ENCODE results near the gene ARHGAP25. TPM values are rescaled to one million over a fixed set of nuclear protein-coding genes. Genes with fewer than 3 reads are reported as not detected.

The ARHGAP25 gene
- total RNA-seq, 1 experiment from 2014 or later = not detected

- in situ Hi-C loops (cut with HindIII; ENCODE audit: low pct_unique_long_range_greater_than_20kb, low sequenced_read_pairs) = no loop called here
- DNase-seq (ENCODE audit: low read depth) = no peak
Measured at GRCh38 chr2:68738906-68739594, 4.4 kb downstream of the ARHGAP25 start.

- in situ Hi-C loops (cut with HindIII; ENCODE audit: low pct_unique_long_range_greater_than_20kb, low sequenced_read_pairs) = no loop called here
- DNase-seq (ENCODE audit: low read depth) = no peak
Measured at GRCh38 chr2:68739595-68740399, 5.2 kb downstream of the ARHGAP25 start.

DNA sequence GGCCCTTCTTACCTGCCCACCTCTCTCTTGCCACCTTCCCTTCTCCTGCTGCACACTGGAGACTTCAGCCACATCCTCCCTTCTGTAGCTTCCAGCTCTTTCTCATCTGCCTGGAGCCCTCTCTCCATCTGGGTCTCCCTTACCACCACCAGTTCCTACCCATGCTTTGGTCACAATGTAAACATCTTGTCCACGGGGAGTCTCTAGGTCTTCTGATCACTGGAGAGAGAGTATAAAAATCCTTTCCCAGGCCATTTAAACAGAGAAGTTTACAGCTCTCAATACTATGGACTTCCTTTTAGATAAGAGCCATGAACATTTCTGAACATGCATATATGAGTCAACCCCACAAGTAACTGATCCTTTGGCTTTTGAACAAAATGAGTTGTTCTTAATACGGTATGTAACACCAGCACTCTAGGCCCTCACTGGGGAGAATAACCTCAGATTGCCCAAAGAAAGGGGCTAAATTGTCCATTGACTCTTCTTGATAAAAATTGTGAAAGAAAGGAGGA, 5.8 kb downstream of the ARHGAP25 start:
- in situ Hi-C loops (cut with HindIII; ENCODE audit: low pct_unique_long_range_greater_than_20kb, low sequenced_read_pairs) = no loop called here
- DNase-seq (ENCODE audit: low read depth) = no peak

- in situ Hi-C loops (cut with HindIII; ENCODE audit: low pct_unique_long_range_greater_than_20kb, low sequenced_read_pairs) = no loop called here
- DNase-seq (ENCODE audit: low read depth) = no peak
Measured at GRCh38 chr2:68741238-68741637, 6.6 kb downstream of the ARHGAP25 start.

DNA sequence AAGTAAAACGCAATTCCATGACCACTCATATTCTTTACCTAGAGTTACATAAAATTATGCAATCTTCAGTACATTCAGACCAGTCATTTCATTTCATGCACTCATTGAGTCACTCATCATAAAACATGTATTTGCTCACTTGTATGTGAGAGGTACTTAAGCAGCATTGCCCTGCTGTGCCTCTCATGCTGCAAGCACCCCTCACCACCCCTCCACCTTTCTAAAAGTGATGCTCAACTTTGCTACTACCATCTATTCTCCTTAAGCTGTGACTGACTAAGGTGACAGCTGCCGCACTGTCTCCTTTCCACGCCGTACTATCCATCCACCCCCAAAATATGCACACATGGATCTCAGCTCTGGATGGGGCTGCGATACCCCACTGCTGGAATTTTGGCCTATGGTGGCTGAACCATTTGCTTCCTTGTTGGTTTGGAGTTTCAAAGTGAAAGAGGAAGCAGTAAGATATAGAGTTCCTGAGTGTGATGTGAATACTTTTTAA, 7.2 kb downstream of the ARHGAP25 start:
- in situ Hi-C loops (cut with HindIII; ENCODE audit: low pct_unique_long_range_greater_than_20kb, low sequenced_read_pairs) = no loop called here
- DNase-seq (ENCODE audit: low read depth) = no peak

DNA sequence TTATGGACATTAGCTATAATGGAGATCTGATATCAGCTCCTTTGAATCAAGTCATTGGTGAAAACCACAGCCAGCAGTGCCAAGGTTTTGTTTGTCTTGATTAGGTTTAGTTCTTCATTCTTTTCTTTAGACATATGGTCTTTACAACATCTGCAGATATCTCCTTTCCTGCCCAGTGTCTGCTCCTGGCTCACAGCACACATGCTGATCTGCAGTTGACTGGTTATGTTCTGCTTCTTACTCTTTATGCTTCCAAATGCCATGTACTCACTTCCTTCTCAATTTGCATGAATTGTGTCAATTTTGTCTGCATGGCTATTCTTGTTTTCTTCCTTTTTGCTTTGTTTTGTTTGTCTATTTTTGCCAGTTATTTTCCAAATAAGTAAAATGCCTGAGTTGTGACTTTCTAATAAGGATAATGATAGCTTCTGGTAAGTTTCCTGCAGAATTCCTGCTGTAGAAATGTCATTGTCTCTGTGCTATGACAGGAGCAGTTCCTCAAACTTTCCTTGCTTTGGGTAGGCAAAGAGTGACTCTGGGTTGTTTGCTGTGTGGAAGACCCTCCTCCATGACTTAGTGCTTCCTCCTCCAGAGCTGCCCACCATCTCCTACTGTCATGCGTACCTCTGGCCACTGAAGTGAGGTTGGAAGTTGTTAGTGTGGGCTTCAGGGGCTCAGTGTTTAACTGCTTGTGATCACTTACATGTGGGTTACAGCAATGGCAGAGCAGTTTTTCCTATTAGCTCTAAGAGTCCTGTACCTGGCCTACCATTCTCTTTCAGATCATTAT, 8.2 kb downstream of the ARHGAP25 start:
- in situ Hi-C loops (cut with HindIII; ENCODE audit: low pct_unique_long_range_greater_than_20kb, low sequenced_read_pairs) = no loop called here
- no peak for DNase-seq (ENCODE audit: low read depth)

DNA sequence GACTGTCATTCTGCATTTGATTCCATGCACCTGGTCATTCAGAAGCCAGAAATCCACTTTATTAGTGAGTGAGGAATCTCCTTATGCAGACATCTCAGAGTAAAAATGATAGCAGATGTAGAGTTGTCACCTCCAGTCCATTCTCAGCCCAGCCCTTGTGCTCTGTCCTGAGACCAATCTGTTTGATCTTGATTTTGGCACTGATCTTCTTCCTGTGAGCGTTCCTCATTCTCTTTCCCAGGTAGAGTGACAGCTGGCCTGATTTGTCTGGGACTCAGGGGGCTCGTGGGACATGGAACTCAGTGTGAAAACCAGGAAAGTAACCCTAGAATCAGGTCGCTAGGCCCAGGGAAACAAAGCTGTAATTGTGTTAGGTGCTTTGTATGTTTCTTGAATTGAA, 8.9 kb downstream of the ARHGAP25 start:
- in situ Hi-C loops (cut with HindIII; ENCODE audit: low pct_unique_long_range_greater_than_20kb, low sequenced_read_pairs) = no loop called here

DNA sequence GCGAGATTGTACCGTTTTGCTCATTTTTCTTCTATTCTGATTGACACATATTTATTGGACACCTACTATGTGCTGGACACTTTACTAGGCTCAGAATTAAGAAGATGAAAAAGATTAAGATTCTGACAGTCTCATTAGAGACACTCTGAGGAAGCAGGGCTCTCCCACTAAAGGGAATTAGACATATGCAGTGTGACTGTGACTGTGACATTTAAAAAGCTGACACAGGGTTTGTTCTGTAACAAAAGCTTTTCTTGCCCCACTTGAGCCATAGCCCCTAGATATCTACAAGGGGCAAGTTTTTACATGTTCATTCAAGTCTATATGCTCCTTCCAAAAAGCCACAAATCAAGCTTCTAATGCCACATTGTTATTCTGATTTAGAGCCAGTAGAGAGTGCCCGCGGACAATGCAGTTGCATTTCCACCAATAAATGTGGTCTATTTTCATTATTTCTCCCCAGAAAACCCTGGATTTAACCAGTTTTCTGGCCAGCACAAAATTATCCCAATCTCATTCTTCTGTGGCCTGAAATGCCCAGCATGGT, 9.8 kb downstream of the ARHGAP25 start:
- no peak for DNase-seq (ENCODE audit: low read depth)
- in situ Hi-C loops (cut with HindIII; ENCODE audit: low pct_unique_long_range_greater_than_20kb, low sequenced_read_pairs) = no loop called here

More for the DNA sequence above, 8.9 kb downstream of the ARHGAP25 start:
- DNase-seq (ENCODE audit: low read depth) = no peak

- no peak for DNase-seq (ENCODE audit: low read depth)
- in situ Hi-C loops (cut with HindIII; ENCODE audit: low pct_unique_long_range_greater_than_20kb, low sequenced_read_pairs) = no loop called here
Measured at GRCh38 chr2:68745006-68745405, 10.4 kb downstream of the ARHGAP25 start.

GRCh38 chr2:68746408-68746807, 11.8 kb downstream of the ARHGAP25 start:
- in situ Hi-C loops (cut with HindIII; ENCODE audit: low pct_unique_long_range_greater_than_20kb, low sequenced_read_pairs) = no loop called here
- DNase-seq (ENCODE audit: low read depth) = no peak

DNA sequence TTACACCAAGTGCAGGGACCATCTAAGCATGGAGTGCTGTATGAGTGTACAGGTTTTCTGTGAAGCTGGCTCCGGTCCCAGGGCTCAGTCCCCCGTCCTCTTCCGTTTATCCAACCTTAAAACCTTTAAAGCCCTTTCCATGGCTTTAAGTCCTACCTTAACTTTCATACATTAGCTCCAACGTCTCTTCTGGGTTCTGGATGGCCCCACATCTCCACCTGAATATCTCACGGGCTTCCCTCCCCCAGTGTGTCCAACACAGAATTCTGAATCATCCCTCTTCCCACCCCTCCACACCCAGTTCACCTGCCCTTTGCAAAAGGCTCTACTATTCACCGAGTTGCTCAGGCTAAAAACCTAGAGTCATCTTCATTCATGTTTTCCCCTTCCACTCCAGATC, 12.8 kb downstream of the ARHGAP25 start:
- DNase-seq (ENCODE audit: low read depth) = no peak
- in situ Hi-C loops (cut with HindIII; ENCODE audit: low pct_unique_long_range_greater_than_20kb, low sequenced_read_pairs) = no loop called here

DNA sequence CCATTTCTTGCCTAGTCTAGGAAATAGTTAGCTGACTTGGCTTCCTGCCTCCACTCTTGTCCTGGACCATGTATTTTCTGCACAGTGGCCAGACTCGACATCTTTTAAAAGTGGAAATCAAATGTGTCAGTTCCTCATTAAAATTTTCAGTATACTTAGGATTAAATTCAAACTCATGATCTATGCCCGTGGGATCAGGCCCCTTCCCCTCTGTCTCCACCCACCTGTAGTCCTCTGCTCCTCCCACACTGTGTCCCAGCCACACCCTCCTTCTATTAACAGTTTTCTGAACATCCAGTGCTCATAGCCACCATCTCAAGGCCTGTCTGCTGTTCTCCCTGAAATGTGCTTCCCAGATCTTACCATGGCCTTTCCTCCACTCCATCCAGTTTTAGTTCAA, 13.3 kb downstream of the ARHGAP25 start:
- DNase-seq (ENCODE audit: low read depth) = no peak
- in situ Hi-C loops (cut with HindIII; ENCODE audit: low pct_unique_long_range_greater_than_20kb, low sequenced_read_pairs) = no loop called here

DNA sequence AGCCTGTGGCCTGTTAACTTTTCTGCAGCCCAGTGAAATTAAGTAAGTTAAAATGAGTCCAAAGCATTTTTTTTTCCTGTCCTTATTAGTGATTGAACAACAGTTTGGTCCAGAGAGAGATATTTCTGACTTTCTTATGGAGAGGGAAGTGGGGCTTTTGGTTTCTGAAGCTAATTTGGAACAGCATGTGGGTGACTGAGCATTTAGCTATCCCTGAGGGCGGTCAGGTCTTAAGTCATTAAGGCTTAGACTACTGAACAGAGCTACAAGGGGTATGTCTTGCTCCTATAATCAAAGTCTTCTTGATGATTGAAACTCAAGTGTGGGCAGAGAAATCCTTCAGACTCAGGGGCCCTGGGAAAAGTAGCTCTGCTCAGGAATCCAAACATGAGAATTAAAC, 14.0 kb downstream of the ARHGAP25 start:
- in situ Hi-C loops (cut with HindIII; ENCODE audit: low pct_unique_long_range_greater_than_20kb, low sequenced_read_pairs) = no loop called here
- no peak for DNase-seq (ENCODE audit: low read depth)

DNA sequence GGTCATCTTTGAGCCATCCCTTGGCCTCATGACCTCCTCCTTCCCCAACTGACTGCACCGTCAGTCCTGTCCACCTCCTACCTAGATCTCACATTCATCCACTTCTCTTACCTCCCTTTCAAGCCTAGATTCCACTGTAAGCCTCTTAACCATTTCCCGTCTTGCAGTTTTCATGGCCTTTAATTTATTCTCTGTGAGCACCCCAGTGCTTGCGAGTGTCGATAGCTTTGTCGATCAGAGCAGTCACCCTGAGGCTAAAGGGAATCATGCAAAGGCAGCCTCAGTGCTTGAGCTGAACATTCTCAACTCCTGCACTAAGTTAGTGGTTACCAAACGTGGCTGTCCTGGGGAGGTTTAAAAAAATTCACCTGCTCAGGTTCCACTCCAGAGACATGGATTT, 14.7 kb downstream of the ARHGAP25 start:
- in situ Hi-C loops (cut with HindIII; ENCODE audit: low pct_unique_long_range_greater_than_20kb, low sequenced_read_pairs) = no loop called here
- no peak for DNase-seq (ENCODE audit: low read depth)

- in situ Hi-C loops (cut with HindIII; ENCODE audit: low pct_unique_long_range_greater_than_20kb, low sequenced_read_pairs) = no loop called here
Measured at GRCh38 chr2:68750592-68751396, 16.2 kb downstream of the ARHGAP25 start.

DNA sequence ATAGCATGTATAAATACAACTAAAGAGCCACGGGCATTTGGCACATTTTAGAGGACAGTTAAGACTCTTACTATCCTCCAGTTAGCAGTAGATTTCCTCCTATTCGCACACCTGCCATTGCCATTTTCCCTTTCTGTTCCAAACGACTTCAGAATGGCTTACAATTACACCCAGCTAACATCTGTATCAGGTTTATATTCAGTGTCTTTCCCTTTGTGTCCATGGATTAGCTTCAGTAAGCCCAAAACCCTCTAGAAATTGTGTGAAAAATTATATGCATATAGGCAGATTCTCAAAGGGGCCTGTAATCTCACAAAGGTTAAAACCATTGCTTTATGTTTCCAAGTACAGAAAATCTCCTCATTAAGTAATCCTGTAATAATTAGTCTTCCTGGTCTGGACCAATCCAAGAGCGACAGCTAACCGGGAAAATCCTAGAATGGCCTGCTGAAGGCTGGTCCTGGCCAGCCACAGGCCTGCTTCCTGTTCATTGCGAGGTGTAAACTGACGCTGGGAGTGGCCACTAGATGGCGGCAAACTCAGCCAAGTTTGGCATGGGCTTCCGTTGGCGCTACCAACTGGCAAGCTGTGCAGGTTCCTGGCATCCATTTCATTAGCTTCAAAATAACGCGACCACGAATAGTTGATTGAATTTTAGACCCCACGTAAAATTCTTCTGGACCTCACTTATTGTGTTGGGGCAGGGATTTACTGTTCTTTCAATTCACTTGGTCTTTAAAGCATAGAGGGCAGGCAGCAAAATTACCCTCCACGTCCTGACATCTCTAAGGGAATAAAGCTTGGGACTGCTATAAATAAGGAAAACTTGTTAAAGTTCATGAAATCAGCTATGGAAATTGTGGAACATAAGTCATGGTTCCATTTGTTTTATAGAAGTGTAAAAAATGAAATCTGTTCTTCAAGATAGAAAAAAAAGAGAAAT, 17.1 kb downstream of the ARHGAP25 start:
- peak; percentile 68 for DNase-seq (ENCODE audit: low read depth)
- in situ Hi-C loops (cut with HindIII; ENCODE audit: low pct_unique_long_range_greater_than_20kb, low sequenced_read_pairs) = no loop called here

More at GRCh38 chr2:68750592-68751396, 16.2 kb downstream of the ARHGAP25 start:
- no peak for DNase-seq (ENCODE audit: low read depth)

GRCh38 chr2:68753318-68753717, 18.7 kb downstream of the ARHGAP25 start:
- in situ Hi-C loops (cut with HindIII; ENCODE audit: low pct_unique_long_range_greater_than_20kb, low sequenced_read_pairs) = no loop called here
- DNase-seq (ENCODE audit: low read depth) = no peak
